Skeletal muscle tissue (tissue), 4 donors: ENCODE measurements around the gene RICTOR. TPM values are rescaled to one million over a fixed set of nuclear protein-coding genes. Genes with fewer than 3 reads are reported as not detected.

Experiments
- H3K27ac ChIP-seq: one replicate; pipeline ENCODE4 v1.7.0; 2013; ENCODE audit warnings: mild to moderate bottlenecking, low read depth, low read length, inconsistent platforms
- H3K27me3 ChIP-seq, 3 donors: one replicate each; pipeline ENCODE4 v1.7.0; 2013; ENCODE audit warnings: low read length in 3 of 3; ENCODE audit not compliant: control insufficient read depth in 3 of 3, insufficient read depth in 3 of 3
- H3K36me3 ChIP-seq, 3 donors: one replicate each; pipeline ENCODE4 v1.7.0; 2013; ENCODE audit warnings: low read length in 3 of 3; ENCODE audit not compliant: control insufficient read depth in 3 of 3, insufficient read depth in 3 of 3
- H3K4me1 ChIP-seq, 3 donors: one replicate each; pipeline ENCODE4 v1.7.0; 2013; ENCODE audit warnings: low read length in 3 of 3, mild to moderate bottlenecking in 3 of 3; ENCODE audit not compliant: control insufficient read depth in 3 of 3, insufficient read depth in 3 of 3
- H3K4me3 ChIP-seq, 3 donors: one replicate each; pipeline ENCODE4 v1.7.0; 2013; ENCODE audit warnings: low read length in 3 of 3
- H3K9ac ChIP-seq, 3 donors: one replicate each; pipeline ENCODE4 v1.7.0; 2013; ENCODE audit warnings: low read length in 3 of 3, mild to moderate bottlenecking in 3 of 3, moderate library complexity in 2 of 3, low read depth in 1 of 3
- H3K9me3 ChIP-seq, 3 donors: one replicate each; pipeline ENCODE4 v1.7.0; 2013; ENCODE audit warnings: low read length in 3 of 3; ENCODE audit not compliant: control insufficient read depth in 3 of 3
- total RNA-seq: library from RNA; depleted of rRNA; stranded (reverse); fragments of >200 nt; gene quantifications from one replicate; pipeline ENCODE4 v1.2.3, GENCODE V29; 2014
- donor health status: Osteomylitis.

RICTOR gene
- total RNA-seq, 1 donor from 2014 or later: 32.9 TPM

DNA sequence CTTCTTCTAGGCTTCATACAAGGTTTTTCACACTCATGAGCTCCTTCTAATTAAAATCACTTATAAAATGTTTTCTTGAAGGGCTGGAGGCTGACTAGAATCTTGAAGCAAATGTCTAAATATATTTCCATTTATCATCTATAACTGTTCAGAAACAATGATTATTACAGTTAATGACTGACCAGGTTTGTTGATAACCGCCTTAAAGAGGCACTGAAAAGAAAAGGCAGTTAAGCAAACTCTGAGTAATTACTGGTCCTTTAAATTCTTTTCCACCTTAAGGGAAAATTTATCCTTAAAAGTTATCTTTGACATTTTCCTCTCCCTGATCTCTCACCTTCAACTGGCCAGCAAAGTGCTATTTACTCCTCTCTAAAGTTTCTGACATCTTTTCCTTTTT, 43.2 kb downstream of the RICTOR start:
- Histone ChIP-seq H3K27ac (no peak overlapping the region), H3K9me3 (no peaks in the 10 kb centered on the region), H3K4me1 (peaks cover 0 to 4% (median 0%) of the 10 kb centered on the region in 3 donors), H3K4me3 (no peak overlapping the region), H3K27me3 (no peaks in the 10 kb centered on the region), H3K36me3 (peaks cover 0 to 2% (median 0%) of the 10 kb centered on the region in 3 donors), H3K9ac (no peak overlapping the region)

DNA sequence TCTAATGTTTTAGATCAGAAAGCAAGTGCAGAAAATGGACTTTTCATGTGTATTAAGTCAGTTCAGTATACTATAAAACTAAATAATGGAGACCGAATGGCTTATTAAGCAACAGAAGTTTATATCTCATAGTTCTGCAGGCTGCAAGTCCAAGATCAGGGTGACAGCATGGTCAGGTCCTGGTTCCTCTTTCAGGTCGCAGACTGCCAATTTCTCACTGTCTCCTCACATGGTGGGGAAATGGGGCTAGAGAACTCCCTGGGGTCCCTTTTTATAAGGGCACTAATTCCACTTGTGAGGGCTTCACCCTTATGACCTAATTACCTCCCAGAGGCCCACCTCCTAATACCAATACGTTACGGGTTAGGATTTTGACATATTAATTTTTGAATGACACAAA, 48.7 kb downstream of the RICTOR start:
- H3K9ac ChIP-seq: no peak overlapping the region
- H3K27ac ChIP-seq: no peak overlapping the region
- peaks cover 0 to 6% (median 0%) of the 10 kb centered on the region in 3 donors for H3K36me3 ChIP-seq
- no peak overlapping the region for H3K4me3 ChIP-seq
- peaks cover 0 to 13% (median 5%) of the 10 kb centered on the region in 3 donors for H3K4me1 ChIP-seq
- no peaks in the 10 kb centered on the region for H3K9me3 ChIP-seq
- no peaks in the 10 kb centered on the region for H3K27me3 ChIP-seq

DNA sequence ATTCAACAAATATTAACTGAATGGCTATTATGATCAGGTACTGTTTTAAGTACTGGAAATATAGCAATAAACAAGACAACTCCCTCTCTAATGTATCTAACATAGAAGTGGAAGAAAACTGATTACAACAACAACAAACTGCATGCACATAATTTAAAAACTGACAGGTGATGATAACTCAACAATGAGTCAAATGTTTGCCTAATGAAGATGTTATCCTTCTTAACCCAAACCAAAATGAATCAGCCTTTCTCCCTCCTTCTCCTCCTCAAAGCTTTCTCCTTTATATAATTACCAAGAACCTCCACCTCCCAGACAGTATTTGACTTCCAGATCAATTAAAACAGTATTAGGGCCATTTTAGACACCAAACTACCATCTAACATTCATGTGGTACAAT, 49.3 kb downstream of the RICTOR start:
- Histone ChIP-seq H3K27ac (no peak overlapping the region), H3K4me1 (peaks cover 0 to 13% (median 5%) of the 10 kb centered on the region in 3 donors), H3K27me3 (no peaks in the 10 kb centered on the region), H3K9ac (no peak overlapping the region), H3K36me3 (peaks cover 0 to 7% (median 0%) of the 10 kb centered on the region in 3 donors), H3K9me3 (no peaks in the 10 kb centered on the region), H3K4me3 (no peak overlapping the region)

DNA sequence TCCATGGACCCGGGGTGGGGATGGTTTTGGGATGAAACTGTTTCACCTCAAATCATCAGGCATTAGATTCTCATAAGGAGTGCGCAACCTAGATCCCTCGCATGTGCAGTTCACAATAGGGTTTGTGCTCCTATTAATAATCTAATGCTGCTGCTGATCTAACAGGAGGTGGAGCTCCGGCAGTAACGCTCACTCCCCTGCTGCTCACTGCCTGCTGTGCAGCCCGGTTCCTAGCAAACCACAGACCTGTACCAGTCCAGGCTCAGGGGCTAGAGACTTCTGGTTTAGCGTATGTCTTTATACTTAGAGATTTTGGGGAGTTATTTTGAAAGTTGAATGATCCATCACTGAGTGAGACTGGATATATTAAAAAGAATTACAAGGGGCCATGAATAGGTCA, 50.2 kb downstream of the RICTOR start:
- H3K36me3 ChIP-seq: peaks cover 0 to 10% (median 2%) of the 10 kb centered on the region in 3 donors
- H3K4me1 ChIP-seq: peaks cover 0 to 13% (median 5%) of the 10 kb centered on the region in 3 donors
- H3K27me3 ChIP-seq: no peaks in the 10 kb centered on the region
- H3K4me3 ChIP-seq: no peak overlapping the region
- H3K9ac ChIP-seq: no peak overlapping the region
- no peaks in the 10 kb centered on the region for H3K9me3 ChIP-seq
- no peak overlapping the region for H3K27ac ChIP-seq

DNA sequence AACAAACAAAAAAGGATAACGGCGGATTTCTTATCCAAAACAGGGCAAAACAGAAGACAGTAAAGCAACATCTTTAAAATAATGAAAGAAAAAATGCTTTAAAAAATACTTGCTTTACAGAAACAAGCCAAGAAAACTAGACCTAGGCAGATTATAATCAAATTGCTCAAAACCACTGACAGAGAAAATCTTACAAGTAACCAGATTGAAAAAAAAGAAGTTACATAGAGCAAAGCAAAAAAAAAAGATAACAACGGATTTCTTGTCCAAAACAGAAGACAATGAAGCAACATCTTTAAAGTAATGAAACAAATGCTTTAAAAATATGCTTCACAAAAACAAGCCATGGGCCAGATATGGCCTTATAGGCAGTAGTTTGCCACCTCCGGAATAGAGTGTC, 51.1 kb downstream of the RICTOR start:
- Histone ChIP-seq H3K27me3 (no peaks in the 10 kb centered on the region), H3K4me1 (peaks cover 0 to 13% (median 5%) of the 10 kb centered on the region in 3 donors), H3K9me3 (no peaks in the 10 kb centered on the region), H3K27ac (no peak overlapping the region), H3K4me3 (no peak overlapping the region), H3K9ac (no peak overlapping the region), H3K36me3 (peaks cover 0 to 10% (median 4%) of the 10 kb centered on the region in 3 donors)

DNA sequence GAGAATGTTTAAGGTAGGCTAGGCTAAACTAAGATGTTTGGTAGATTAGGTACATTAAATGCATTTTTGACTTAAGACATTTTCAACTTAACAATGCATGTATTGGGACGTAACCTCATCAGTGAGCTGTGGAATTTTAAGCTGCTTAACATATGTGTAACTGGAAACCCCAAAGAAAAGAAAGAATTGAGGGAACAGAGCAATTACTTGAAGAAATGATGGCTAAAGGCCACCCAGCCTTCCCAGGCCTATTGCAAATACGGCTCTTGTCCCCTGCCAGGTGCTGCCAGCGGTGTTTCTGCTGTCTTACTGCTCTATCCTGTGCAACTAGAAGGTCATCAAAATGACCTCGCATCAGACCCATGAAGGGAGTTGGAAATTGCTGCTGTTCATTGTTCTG, 52.0 kb downstream of the RICTOR start:
- H3K36me3 ChIP-seq: peaks cover 0 to 10% (median 4%) of the 10 kb centered on the region in 3 donors
- no peak overlapping the region for H3K9ac ChIP-seq
- H3K27ac ChIP-seq: no peak overlapping the region
- no peak overlapping the region for H3K4me3 ChIP-seq
- no peaks in the 10 kb centered on the region for H3K27me3 ChIP-seq
- H3K4me1 ChIP-seq: peaks cover 0 to 13% (median 5%) of the 10 kb centered on the region in 3 donors
- no peaks in the 10 kb centered on the region for H3K9me3 ChIP-seq

DNA sequence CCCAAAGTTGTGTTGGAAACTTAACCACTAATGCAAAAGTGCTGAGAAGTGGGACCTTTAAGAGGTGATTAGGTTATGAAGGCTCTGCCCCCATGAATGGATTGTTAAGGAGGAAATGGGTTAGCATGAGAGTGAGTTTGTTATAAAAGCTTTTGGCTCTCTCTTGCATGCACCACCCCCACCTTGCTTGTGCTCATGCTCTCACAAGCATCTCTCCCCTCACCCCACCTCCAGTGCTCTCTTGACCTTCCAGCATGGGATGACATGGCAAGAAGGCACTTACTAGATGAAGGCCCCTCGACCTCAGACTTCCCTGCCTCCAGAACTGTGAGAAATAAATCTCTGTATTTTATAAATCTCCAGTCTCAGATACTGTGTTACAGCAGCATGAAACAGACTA, 52.8 kb downstream of the RICTOR start:
- Histone ChIP-seq H3K36me3 (peaks cover 0 to 10% (median 4%) of the 10 kb centered on the region in 3 donors), H3K4me1 (peaks cover 0 to 14% (median 5%) of the 10 kb centered on the region in 3 donors), H3K27me3 (no peaks in the 10 kb centered on the region), H3K9me3 (no peaks in the 10 kb centered on the region), H3K9ac (no peak overlapping the region), H3K4me3 (no peak overlapping the region), H3K27ac (no peak overlapping the region)

DNA sequence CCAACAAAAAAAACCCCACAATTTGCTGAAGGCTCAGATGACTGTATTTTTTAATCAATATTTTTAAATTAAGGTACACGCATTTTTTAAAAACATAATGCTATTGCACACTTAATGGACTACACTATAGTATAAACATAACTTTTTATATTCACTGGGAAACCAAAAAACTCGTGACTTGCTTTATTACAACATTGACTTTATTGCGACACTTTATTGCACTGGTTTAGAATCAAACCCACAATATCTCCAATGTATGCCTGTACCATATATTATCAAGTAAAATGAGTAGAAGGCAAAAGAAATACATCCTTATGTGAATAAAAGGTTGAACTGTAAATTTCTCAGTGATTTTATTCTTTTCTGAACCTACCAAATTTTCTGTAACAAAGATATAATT, 53.7 kb downstream of the RICTOR start:
- Histone ChIP-seq H3K4me1 (peaks cover 4 to 22% (median 13%) of the 10 kb centered on the region in 3 donors), H3K27ac (no peak overlapping the region)

DNA sequence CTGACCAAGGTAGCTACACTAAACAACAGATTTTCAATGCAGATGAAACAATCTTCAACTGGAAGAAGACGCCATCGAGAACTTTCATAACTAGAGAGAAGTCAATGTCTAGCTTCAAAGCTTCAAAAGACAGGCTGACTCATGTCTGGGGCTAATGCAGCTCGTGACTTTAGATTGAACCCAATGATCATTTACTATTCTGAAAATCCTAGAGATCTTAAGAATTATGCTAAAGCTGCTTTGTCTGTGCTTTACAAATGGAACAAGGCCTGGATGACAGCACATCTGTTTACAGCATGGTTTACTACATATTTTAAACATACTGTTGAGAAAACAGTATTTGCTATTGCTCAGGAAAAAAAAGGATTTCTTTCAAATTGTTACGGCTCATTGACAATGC, 54.9 kb downstream of the RICTOR start:
- Histone ChIP-seq H3K9ac (no peak overlapping the region), H3K27ac (no peak overlapping the region), H3K4me3 (no peak overlapping the region), H3K9me3 (no peaks in the 10 kb centered on the region), H3K4me1 (peaks cover 12 to 25% (median 17%) of the 10 kb centered on the region in 3 donors), H3K36me3 (peaks cover 0 to 4% (median 4%) of the 10 kb centered on the region in 3 donors), H3K27me3 (no peaks in the 10 kb centered on the region)

More for the DNA sequence above, 53.7 kb downstream of the RICTOR start:
- Histone ChIP-seq H3K4me3 (no peak overlapping the region), H3K36me3 (peaks cover 0 to 7% (median 4%) of the 10 kb centered on the region in 3 donors), H3K9ac (no peak overlapping the region), H3K9me3 (no peaks in the 10 kb centered on the region), H3K27me3 (no peaks in the 10 kb centered on the region)

DNA sequence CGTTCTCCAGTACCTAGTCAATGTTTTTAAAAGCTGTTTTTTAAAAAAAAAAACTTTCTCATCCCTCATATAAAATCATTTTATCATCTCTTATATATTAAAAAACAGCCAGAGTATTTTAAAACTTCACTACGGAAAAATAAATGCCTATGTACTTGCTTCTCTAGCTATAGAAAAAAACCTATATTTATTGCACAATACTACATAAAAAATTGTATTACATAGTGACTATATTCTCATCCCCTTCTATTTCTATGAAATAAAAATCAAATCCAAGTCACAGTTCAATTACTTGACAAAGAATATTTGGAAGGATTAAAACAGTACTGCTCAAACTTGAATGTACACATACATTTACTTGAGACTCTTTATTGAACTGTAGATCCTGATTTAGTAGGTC, 56.7 kb downstream of the RICTOR start:
- peaks cover 0 to 4% (median 4%) of the 10 kb centered on the region in 3 donors for H3K36me3 ChIP-seq
- peak overlapping the region; percentile 8 for H3K27ac ChIP-seq
- peaks cover 16 to 23% (median 20%) of the 10 kb centered on the region in 3 donors for H3K4me1 ChIP-seq
- H3K9me3 ChIP-seq: no peaks in the 10 kb centered on the region
- no peaks in the 10 kb centered on the region for H3K27me3 ChIP-seq
- no peak overlapping the region for H3K4me3 ChIP-seq
- no peak overlapping the region for H3K9ac ChIP-seq
